Cardiac muscle cell (in vitro differentiated cells and primary cell): ENCODE measurements around the gene VSIG2. TPM values are rescaled to one million over a fixed set of nuclear protein-coding genes. Genes with fewer than 3 reads are reported as not detected.

ENCODE experiments used
- DNase-seq, 2 donors: peaks; one replicate each; pipeline versions ENCODE4 v3.0.0 to v3.0.0-alpha.2; 2010 to 2017; ENCODE audit warnings: low read depth in 1 of 2, low spot score in 1 of 2
- H3K27ac ChIP-seq: fragments of 200-600 bp; sonication (generic); 2 replicates; pipeline ENCODE4 v1.5.1; 2016
- H3K27me3 ChIP-seq: fragments of 200-600 bp; sonication (generic); 2 replicates; pipeline ENCODE4 v1.6.0; 2016; ENCODE audit warnings: control low read depth
- H3K36me3 ChIP-seq: fragments of 200-600 bp; sonication (generic); 2 replicates; pipeline ENCODE4 v1.5.1; 2016; ENCODE audit warnings: control low read depth
- H3K4me1 ChIP-seq: fragments of 200-600 bp; sonication (generic); 2 replicates; pipeline ENCODE4 v1.8.1; 2017; ENCODE audit warnings: low read depth, mild to moderate bottlenecking, mixed run types
- H3K4me3 ChIP-seq: fragments of 200-600 bp; sonication (generic); 2 replicates; pipeline ENCODE4 v1.5.1; 2016; ENCODE audit warnings: mild to moderate bottlenecking
- H3K9me3 ChIP-seq: fragments of 200-600 bp; sonication (generic); 2 replicates; pipeline ENCODE4 v1.5.1; 2017; ENCODE audit warnings: low read depth, mild to moderate bottlenecking, control low read depth
- CTCF ChIP-seq: IDR thresholded peaks from 2 replicates; pipeline ENCODE4 v1.5.1; 2012; ENCODE audit warnings: low read depth, mild to moderate bottlenecking, low read length
- polyA plus RNA-seq: library from polyadenylated mRNA; unstranded; fragments of >200 nt; fragmentation: Nextera tagmentation; extraction: Ambion mirVana; gene quantifications from 2 replicates; pipeline ENCODE4 v1.2.1, GENCODE V29; 2016
- total RNA-seq: library from RNA; depleted of rRNA; stranded (reverse); fragments of >200 nt; gene quantifications from 2 replicates; pipeline ENCODE4 v1.2.3, GENCODE V29; 2016

Gene VSIG2
- total RNA-seq (not detected in 2 replicates), polyA plus RNA-seq (not detected in 2 replicates)

GRCh38 chr11:124751741-124752470, at the start of gene VSIG2:
VSIG2 (minus strand) TSS chr11:124752255; CDS start chr11:124752137, 118 bp downstream.
- Histone ChIP-seq H3K4me1 (no peaks in the 10 kb centered on the region), H3K9me3 (no peaks in the 10 kb centered on the region), H3K27ac (no peak within 1 kb of the TSS), H3K27me3 (peaks cover 98% of the 10 kb centered on the region), H3K4me3 (no peak within 1 kb of the TSS), H3K36me3 (no peaks in the 10 kb centered on the region)
- no peak for DNase-seq
- no peak for TF ChIP-seq CTCF

GRCh38 chr11:124801014-124801413, 49.0 kb upstream of the VSIG2 start:
- H3K4me1 ChIP-seq, result peaks cover 18% of the 10 kb centered on the region
- no peaks in the 10 kb centered on the region for H3K9me3 ChIP-seq
- H3K36me3 ChIP-seq, result no peaks in the 10 kb centered on the region
- no peaks in the 10 kb centered on the region for H3K27me3 ChIP-seq
- H3K4me3 ChIP-seq, result peak overlapping the region; percentile 88
- peak in 1 of 2 donors; percentile 62 for DNase-seq
- no peak for TF ChIP-seq CTCF
- H3K27ac ChIP-seq, result peak overlapping the region; percentile 93

GRCh38 chr11:124800226-124800929, 48.3 kb upstream of the VSIG2 start, which contains the start of gene MSANTD2:
MSANTD2 (minus strand) TSS chr11:124800406; CDS start chr11:124800380, 26 bp downstream.
- peak within 1 kb of the TSS; percentile 93 for H3K27ac ChIP-seq
- peak within 1 kb of the TSS; percentile 88 for H3K4me3 ChIP-seq
- peaks cover 18% of the 10 kb centered on the region for H3K4me1 ChIP-seq
- H3K9me3 ChIP-seq, result no peaks in the 10 kb centered on the region
- TF ChIP-seq CTCF, result no peak
- H3K36me3 ChIP-seq, result no peaks in the 10 kb centered on the region
- DNase-seq, result peak; percentile 87 to 90
- H3K27me3 ChIP-seq, result no peaks in the 10 kb centered on the region

- TF ChIP-seq CTCF, result no peak
- H3K9me3 ChIP-seq, result no peaks in the 10 kb centered on the region
- peak; percentile 19 to 47 for DNase-seq
- H3K4me1 ChIP-seq, result peaks cover 18% of the 10 kb centered on the region
- H3K27me3 ChIP-seq, result no peaks in the 10 kb centered on the region
- H3K36me3 ChIP-seq, result no peaks in the 10 kb centered on the region
- H3K4me3 ChIP-seq, result peak overlapping the region; percentile 88
- peak overlapping the region; percentile 93 for H3K27ac ChIP-seq
Observed at GRCh38 chr11:124799348-124800225, 47.5 kb upstream of the VSIG2 start.

GRCh38 chr11:124798991-124799347, 46.9 kb upstream of the VSIG2 start:
- Histone ChIP-seq H3K4me1 (peaks cover 18% of the 10 kb centered on the region), H3K27ac (peak overlapping the region; percentile 93), H3K9me3 (no peaks in the 10 kb centered on the region), H3K36me3 (no peaks in the 10 kb centered on the region), H3K27me3 (no peaks in the 10 kb centered on the region), H3K4me3 (peak overlapping the region; percentile 88)
- TF ChIP-seq CTCF, result no peak
- peak; percentile 32 to 77 for DNase-seq
